K562 (cell line): ENCODE measurements around the gene ARHGEF40. TPM values are rescaled to one million over a fixed set of nuclear protein-coding genes. Genes with fewer than 3 reads are reported as not detected.

Experiments
- ATAC-seq: fragments of 200-7000 bp; cut with Tn5 transposase; 3 replicates; pipeline ENCODE4 v1.9.1; 2020; ENCODE audit warnings: moderate library complexity
- BruUV-seq: library from RNA; stranded (reverse); fragments of 400-500 nt; replicated peaks from 2 replicates; lab custom pipeline; 2021; lab: Mats Ljungman, UMichigan
- CTCF ChIA-PET: fragments of 300-600 bp; formaldehyde crosslinking; extraction: SDS; loops from one replicate; lab custom pipeline; 2021; ENCODE audit warnings: low intra/inter-chr PET ratio; lab: Yijun Ruan, JAX
- POLR2A ChIA-PET: fragments of 300-600, 350-650 bp; sonication (Branson Sonifier 250); formaldehyde crosslinking; extraction: SDS; loops from one replicate; lab custom pipeline; 2021; ENCODE audit warnings: antibody characterized with exemption, inconsistent platforms; lab: Yijun Ruan, JAX
- DNase-seq, 4 experiments: peaks; one replicate each; pipeline versions ENCODE4 v3.0.0 to v3.0.0-alpha.2; 2011 to 2018; ENCODE audit warnings: low spot score in 3 of 4, mixed read lengths in 3 of 4; ENCODE audit errors: extremely low read depth in 1 of 4
- FAIRE-seq: peaks from 2 replicates; lab custom pipeline; 2011; peaks lifted over from hg19 to GRCh38; lab: Jason Lieb, UNC
- H2AFZ ChIP-seq: 2 replicates; pipeline ENCODE4 v1.6.0; 2011; ENCODE audit warnings: low read depth, low read length, control low read depth, inconsistent platforms
- H3K27ac ChIP-seq: fragments of 200-600 bp; 3 replicates; pipeline ENCODE4 v1.8.0; 2011; ENCODE audit warnings: low read depth, mild to moderate bottlenecking, control low read depth, inconsistent platforms, low read length, moderate library complexity, mixed read lengths; ENCODE audit errors: extremely low read depth
- H3K27me3 ChIP-seq, 2 experiments: fragments of 300-600 bp in 1 of 2; 2 replicates in 1 of 2; 3 replicates in 1 of 2; pipeline versions ENCODE4 v1.6.0 to v1.8.0; 2011; ENCODE audit warnings: inconsistent platforms in 2 of 2, low read length in 2 of 2, mild to moderate bottlenecking in 1 of 2, mixed read lengths in 1 of 2, moderate library complexity in 1 of 2; ENCODE audit not compliant: control insufficient read depth in 2 of 2, insufficient read depth in 2 of 2
- H3K36me3 ChIP-seq: fragments of 300-600 bp; 3 replicates; pipeline ENCODE4 v1.8.0; 2011; ENCODE audit warnings: mild to moderate bottlenecking, low read length, inconsistent platforms; ENCODE audit not compliant: control insufficient read depth, insufficient read depth
- H3K4me1 ChIP-seq, 2 experiments: fragments of 200-600 bp in 1 of 2; replicated peaks in 1 of 2; 2 replicates in 1 of 2; 3 replicates in 1 of 2; pipeline versions ENCODE4 v1.5.1 to v1.8.0; 2011; ENCODE audit warnings: inconsistent platforms in 2 of 2, low read length in 2 of 2, mild to moderate bottlenecking in 1 of 2, mixed read lengths in 1 of 2, moderate library complexity in 1 of 2; ENCODE audit not compliant: control insufficient read depth in 2 of 2, insufficient read depth in 2 of 2
- H3K4me2 ChIP-seq: 2 replicates; pipeline ENCODE4 v1.6.1; 2011; ENCODE audit warnings: low read length, control low read depth, inconsistent platforms, mixed read lengths; ENCODE audit not compliant: insufficient read depth
- H3K4me3 ChIP-seq: fragments of 200-600 bp; sonication (generic), shearing (Covaris generic); 2 replicates; pipeline ENCODE4 v1.5.1; 2016; ENCODE audit warnings: control low read depth, inconsistent platforms
- H3K79me2 ChIP-seq: fragments of 200-600 bp; 3 replicates; pipeline ENCODE4 v1.8.0; 2011; ENCODE audit warnings: low read length, inconsistent platforms; ENCODE audit not compliant: control insufficient read depth, insufficient read depth
- H3K9ac ChIP-seq, 2 experiments: 2 replicates each; pipeline versions ENCODE4 v1.6.0 to v1.6.1; 2011; ENCODE audit warnings: low read depth in 2 of 2, low read length in 2 of 2, control low read depth in 1 of 2, inconsistent platforms in 1 of 2, mild to moderate bottlenecking in 1 of 2, mixed read lengths in 1 of 2; ENCODE audit not compliant: insufficient read depth in 1 of 2
- H3K9me1 ChIP-seq: one replicate; pipeline ENCODE4 v1.6.0; 2011; ENCODE audit warnings: inconsistent platforms, mild to moderate bottlenecking, low read length, moderate library complexity; ENCODE audit not compliant: control insufficient read depth, insufficient read depth
- H3K9me3 ChIP-seq: replicated peaks from 2 replicates; pipeline ENCODE4 v1.5.1; 2011; ENCODE audit warnings: low read depth, low read length, inconsistent platforms; ENCODE audit not compliant: control insufficient read depth, insufficient read depth
- H4K20me1 ChIP-seq: replicated peaks from 2 replicates; pipeline ENCODE4 v1.6.1; 2011; ENCODE audit warnings: low read length, inconsistent platforms, mixed read lengths; ENCODE audit not compliant: control insufficient read depth, insufficient read depth
- CBX8 ChIP-seq: fragments of 200-600 bp; sonication (generic); IDR thresholded peaks from 2 replicates; pipeline ENCODE4 v1.6.1; 2012; ENCODE audit warnings: borderline replicate concordance, mixed run types, low read depth, mild to moderate bottlenecking, moderate library complexity, mixed read lengths, low read length, control low read depth, inconsistent platforms; ENCODE audit not compliant: poor library complexity, severe bottlenecking; ENCODE audit errors: extremely low read depth
- E2F8 ChIP-seq: fragments of 450-650 bp; IDR thresholded peaks from 2 replicates; pipeline ENCODE4 v1.7.1; 2018; ENCODE audit warnings: mild to moderate bottlenecking, low read depth; ENCODE audit not compliant: partially characterized antibody
- HDAC8 ChIP-seq: fragments of 450-650 bp; IDR thresholded peaks from 2 replicates; pipeline ENCODE4 v1.6.1; 2016; ENCODE audit warnings: mild to moderate bottlenecking, missing genetic modification characterization, moderate library complexity, missing compliant biosample characterization
- KAT2B ChIP-seq: IDR thresholded peaks from one replicate; pipeline ENCODE4 v1.6.1; 2012; ENCODE audit warnings: low read depth, mild to moderate bottlenecking, control low read depth, inconsistent platforms, low read length, moderate library complexity
- MCM2 ChIP-seq: fragments of 450-650 bp; IDR thresholded peaks from 2 replicates; pipeline ENCODE4 v1.6.1; 2017; ENCODE audit warnings: low read depth, mild to moderate bottlenecking
- SETDB1 ChIP-seq: IDR thresholded peaks from one replicate; pipeline ENCODE4 v1.6.1; 2012; ENCODE audit warnings: low read length, control low read depth, inconsistent platforms
- TEAD4 ChIP-seq, 2 experiments: sonication (generic) in 1 of 2; formaldehyde crosslinking in 1 of 2; IDR thresholded peaks; 2 replicates each; pipeline versions ENCODE4 v1.6.1 to v1.8.0; 2012 to 2022; ENCODE audit warnings: borderline replicate concordance in 1 of 2, inconsistent platforms in 1 of 2, low read length in 1 of 2, mild to moderate bottlenecking in 1 of 2, missing genetic modification reagents in 1 of 2
- YY1 ChIP-seq, 3 experiments: IDR thresholded peaks; 2 replicates each; pipeline ENCODE4 v1.6.1; 2011; ENCODE audit warnings: low read length in 2 of 3, mild to moderate bottlenecking in 2 of 3, moderate library complexity in 2 of 3, borderline replicate concordance in 1 of 3, control low read depth in 1 of 3, low read depth in 1 of 3; ENCODE audit not compliant: insufficient read depth in 3 of 3, insufficient replicate concordance in 2 of 3, control insufficient read depth in 1 of 3, insufficient read length in 1 of 3; ENCODE audit errors: extremely low read depth in 1 of 3
- ZBTB17 ChIP-seq: fragments of 450-650 bp; formaldehyde crosslinking; IDR thresholded peaks from 2 replicates; pipeline ENCODE4 v1.4.0; 2020; ENCODE audit warnings: mild to moderate bottlenecking
- ZC3H8 ChIP-seq: fragments of 450-650 bp; IDR thresholded peaks from 2 replicates; pipeline ENCODE4 v1.6.1; 2017
- ZHX1 ChIP-seq: fragments of 150-350 bp; conservative IDR thresholded peaks from 2 replicates; pipeline ENCODE4 v1.6.1; 2014; ENCODE audit warnings: low read length
- ZNF253 ChIP-seq: fragments of 250-450 bp; sonication (Bioruptor Pico); conservative IDR thresholded peaks from 2 replicates; pipeline ENCODE4 v1.6.1; 2021; ENCODE audit warnings: mild to moderate bottlenecking
- ZNF274 ChIP-seq: IDR thresholded peaks from 2 replicates; pipeline ENCODE4 v1.6.1; 2011; ENCODE audit warnings: low read depth, mild to moderate bottlenecking, low read length, moderate library complexity, borderline replicate concordance
- ZNF707 ChIP-seq: fragments of 250-450 bp; sonication (Bioruptor Pico); conservative IDR thresholded peaks from 2 replicates; pipeline ENCODE4 v1.8.0; 2022; ENCODE audit warnings: inconsistent platforms, mild to moderate bottlenecking, moderate library complexity
- WGBS: fragments of 100-300 bp; shearing (Covaris generic); methylation state at CpG from one replicate; pipeline ENCODE4 v1.1.6; 2016; ENCODE audit warnings: low coverage, mixed read lengths; ENCODE audit not compliant: insufficient coverage; ENCODE audit errors: missing lambda C conversion rate; 5-methylcytosine and 5-hydroxymethylcytosine counted together
- in situ Hi-C: fragments of 300-500 bp; cut with MboI; formaldehyde crosslinking; loops from 4 replicates; pipeline ENCODE4 v1.15.0; 2018; ENCODE audit warnings: inconsistent platforms, mixed read lengths
- intact Hi-C: fragments of 100-400 bp; cut with micrococcal nuclease; formaldehyde crosslinking; loops from 2 replicates; pipeline ENCODE4 v1.14.2; 2022
- polyA plus RNA-seq, 8 experiments: library from polyadenylated mRNA; depleted of rRNA in 4 of 8; stranded (reverse) in 5 of 8; unstranded in 3 of 8; fragments of >200 nt; fragmentation: Nextera tagmentation in 2 of 8; fragmentation: Illumina TruSeq in 1 of 8; extraction: Ambion mirVana in 2 of 8; extraction: Trizol in 1 of 8; gene quantifications; 2 replicates each; pipeline versions ENCODE4 v1.2.1 to v1.2.3, GENCODE V29; 2011 to 2014; ENCODE audit warnings: inconsistent platforms in 1 of 8, missing spikeins in 1 of 8
- total RNA-seq, 7 experiments: library from RNA; depleted of rRNA in 6 of 7; stranded (reverse); fragments of >200 nt in 6 of 7; fragmentation: Illumina TruSeq in 2 of 7; extraction: Trizol in 2 of 7; gene quantifications; 2 replicates each; pipeline versions ENCODE4 v1.2.1 to v1.2.3, GENCODE V29; 2011 to 2021; ENCODE audit warnings: low replicate concordance in 1 of 7

Gene ARHGEF40
- total and polyA plus RNA-seq, 9 of the 15 experiments (the other 6 are each of a cell fraction or from before 2014, with no cell fraction given) = 0.42 to 6.3 (median 3.8) TPM

GRCh38 chr14:21059842-21060613, 10.1 kb upstream of the ARHGEF40 start:
- ATAC-seq = no peak
- no peaks in the 10 kb centered on the region for H3K9me1 ChIP-seq
- H3K27me3 ChIP-seq = no peaks in the 10 kb centered on the region
- no peak overlapping the region for H3K4me2 ChIP-seq
- H3K9ac ChIP-seq = no peak overlapping the region
- no TSS peak for BruUV-seq
- no peak overlapping the region for H3K27ac ChIP-seq
- in situ Hi-C loops (no loop called here), intact Hi-C loops (no loop called here)
- TF ChIP-seq ZNF274 (no peak), MCM2 (no peak), ZHX1 (no peak), SETDB1 (no peak), TEAD4 (IDR thresholded peaks at IDR 0.05; ENCODE audit: low read length) (no peak), TEAD4 (CRISPR knock-in tag; IDR thresholded peaks at IDR 0.05; ENCODE audit: borderline replicate concordance) (no peak), YY1 (IDR thresholded peaks at IDR 0.05; ENCODE audit: borderline replicate concordance in 1 of 3, control insufficient read depth in 1 of 3, extremely low read depth in 1 of 3, insufficient read depth in 3 of 3, insufficient read length in 1 of 3, insufficient replicate concordance in 2 of 3, low read depth in 1 of 3, low read length in 2 of 3) (no peak), ZNF253 (CRISPR knock-in tag) (no peak), ZBTB17 (CRISPR knock-in tag) (no peak), ZNF707 (CRISPR knock-in tag) (no peak), KAT2B (no peak), CBX8 (no peak), ZC3H8 (no peak), E2F8 (no peak), HDAC8 (tag) (no peak)
- no peak for DNase-seq
- H3K9me3 ChIP-seq = no peaks in the 10 kb centered on the region
- CTCF ChIA-PET = no interaction called here
- WGBS = 52% methylated on average over 8 of the region's 8 CpGs
- H3K4me3 ChIP-seq = no peak overlapping the region
- H3K4me1 ChIP-seq = no peaks in the 10 kb centered on the region; a peak in 2 of 5 replicates
- no peaks in the 10 kb centered on the region for H3K79me2 ChIP-seq
- POLR2A ChIA-PET = interaction anchor here (0.7 kb wide), 1 partner anchor 26 kb away, joined by 4 read pairs; no protein-coding TSS in a partner anchor
- peak overlapping the region; percentile 74; the same call in 1 of the 2 replicates for H2AFZ ChIP-seq
- no peaks in the 10 kb centered on the region for H4K20me1 ChIP-seq
- H3K36me3 ChIP-seq = no peaks in the 10 kb centered on the region
- no peak for FAIRE-seq
